Mammary epithelial cell (primary cell): ENCODE data around the gene ZNF143.

Experiments used
- EZH2 ChIP-seq: IDR thresholded peaks from 2 replicates; pipeline ENCODE4 v1.6.1; 2012; ENCODE audit warnings: low read length, inconsistent platforms, borderline replicate concordance
- TF ChIP-seq, protein P1 (sequence below), 2 donors: IDR thresholded peaks in 1 of 2; conservative IDR thresholded peaks in 1 of 2; 2 replicates each; pipeline ENCODE4 v1.5.1; 2011 to 2012; ENCODE audit warnings: inconsistent platforms in 2 of 2, low read length in 2 of 2, mild to moderate bottlenecking in 2 of 2, control low read depth in 1 of 2, low read depth in 1 of 2; ENCODE audit not compliant: insufficient read depth in 1 of 2; ENCODE audit errors: extremely low read depth in 1 of 2

GRCh38 chr11:9530020-9530621 lies 69.3 kb downstream of the ZNF143 start:
- TF ChIP-seq, protein P1, sequence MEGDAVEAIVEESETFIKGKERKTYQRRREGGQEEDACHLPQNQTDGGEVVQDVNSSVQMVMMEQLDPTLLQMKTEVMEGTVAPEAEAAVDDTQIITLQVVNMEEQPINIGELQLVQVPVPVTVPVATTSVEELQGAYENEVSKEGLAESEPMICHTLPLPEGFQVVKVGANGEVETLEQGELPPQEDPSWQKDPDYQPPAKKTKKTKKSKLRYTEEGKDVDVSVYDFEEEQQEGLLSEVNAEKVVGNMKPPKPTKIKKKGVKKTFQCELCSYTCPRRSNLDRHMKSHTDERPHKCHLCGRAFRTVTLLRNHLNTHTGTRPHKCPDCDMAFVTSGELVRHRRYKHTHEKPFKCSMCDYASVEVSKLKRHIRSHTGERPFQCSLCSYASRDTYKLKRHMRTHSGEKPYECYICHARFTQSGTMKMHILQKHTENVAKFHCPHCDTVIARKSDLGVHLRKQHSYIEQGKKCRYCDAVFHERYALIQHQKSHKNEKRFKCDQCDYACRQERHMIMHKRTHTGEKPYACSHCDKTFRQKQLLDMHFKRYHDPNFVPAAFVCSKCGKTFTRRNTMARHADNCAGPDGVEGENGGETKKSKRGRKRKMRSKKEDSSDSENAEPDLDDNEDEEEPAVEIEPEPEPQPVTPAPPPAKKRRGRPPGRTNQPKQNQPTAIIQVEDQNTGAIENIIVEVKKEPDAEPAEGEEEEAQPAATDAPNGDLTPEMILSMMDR (conservative IDR thresholded peaks at IDR 0.05 in 1 of 2, IDR thresholded peaks at IDR 0.05 in 1 of 2; ENCODE audit: extremely low read depth in 1 of 2, insufficient read depth in 1 of 2, low read depth in 1 of 2, low read length in 2 of 2), result no peak
- no peak for TF ChIP-seq EZH2
